NCI-H2107 treated with DMSO at 0.1 percent for 48 hours (cell line): Measurements from ENCODE around the gene FXYD3.
"Not testable (repeated sequence)": the region's sequence is repeated elsewhere in the genome, so short reads cannot be mapped to it uniquely, and the experiment has no call there.

ENCODE experiments used
- DNase-seq: peaks from one replicate; lab custom pipeline; 2025; ENCODE audit not compliant: unreplicated experiment; lab: John Stamatoyannopoulos, UW

The FXYD3 gene

GRCh38 chr19:35085947-35086346 is 29.7 kb upstream of the FXYD3 start:
- no peak for DNase-seq

DNA sequence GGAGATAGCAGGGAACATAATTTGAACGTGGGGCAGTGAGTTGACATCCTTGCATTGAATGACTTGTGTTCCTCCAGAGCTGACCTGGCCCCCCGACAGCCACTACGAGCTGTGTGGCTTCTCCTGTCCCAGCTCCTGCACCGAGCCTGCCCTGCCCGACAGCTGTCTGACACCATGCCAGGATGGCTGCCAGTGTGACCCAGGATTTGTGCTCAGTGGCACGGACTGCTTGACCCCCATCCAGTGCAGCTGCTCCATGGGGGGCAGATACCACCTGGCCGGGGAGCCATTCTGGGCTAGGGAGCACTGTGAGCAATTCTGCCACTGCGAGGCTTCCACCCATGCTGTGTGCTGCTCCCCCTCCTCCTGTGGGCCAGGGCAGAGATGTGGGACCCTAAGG is 29.2 kb upstream of the FXYD3 start:
- DNase-seq = no peak

DNA sequence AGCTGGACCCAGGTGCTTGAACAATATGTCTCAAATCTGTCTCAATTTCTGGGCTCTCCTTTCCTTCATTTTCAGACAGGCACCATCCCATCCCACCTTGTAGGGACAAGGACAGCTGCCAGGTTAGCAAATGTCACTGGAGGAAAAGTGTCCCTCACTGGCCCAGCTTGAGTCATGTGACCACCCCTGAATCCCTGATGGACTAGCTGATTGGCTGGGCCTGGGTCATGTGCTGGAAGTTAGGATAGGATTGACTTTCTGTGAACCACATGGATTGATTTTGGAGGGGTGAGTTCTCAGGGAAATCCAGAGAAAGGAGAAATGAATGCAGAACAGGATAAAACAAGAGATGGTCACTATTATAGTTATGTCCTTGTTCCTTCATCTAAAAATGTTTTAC is 28.2 kb upstream of the FXYD3 start:
- DNase-seq = no peak

DNA sequence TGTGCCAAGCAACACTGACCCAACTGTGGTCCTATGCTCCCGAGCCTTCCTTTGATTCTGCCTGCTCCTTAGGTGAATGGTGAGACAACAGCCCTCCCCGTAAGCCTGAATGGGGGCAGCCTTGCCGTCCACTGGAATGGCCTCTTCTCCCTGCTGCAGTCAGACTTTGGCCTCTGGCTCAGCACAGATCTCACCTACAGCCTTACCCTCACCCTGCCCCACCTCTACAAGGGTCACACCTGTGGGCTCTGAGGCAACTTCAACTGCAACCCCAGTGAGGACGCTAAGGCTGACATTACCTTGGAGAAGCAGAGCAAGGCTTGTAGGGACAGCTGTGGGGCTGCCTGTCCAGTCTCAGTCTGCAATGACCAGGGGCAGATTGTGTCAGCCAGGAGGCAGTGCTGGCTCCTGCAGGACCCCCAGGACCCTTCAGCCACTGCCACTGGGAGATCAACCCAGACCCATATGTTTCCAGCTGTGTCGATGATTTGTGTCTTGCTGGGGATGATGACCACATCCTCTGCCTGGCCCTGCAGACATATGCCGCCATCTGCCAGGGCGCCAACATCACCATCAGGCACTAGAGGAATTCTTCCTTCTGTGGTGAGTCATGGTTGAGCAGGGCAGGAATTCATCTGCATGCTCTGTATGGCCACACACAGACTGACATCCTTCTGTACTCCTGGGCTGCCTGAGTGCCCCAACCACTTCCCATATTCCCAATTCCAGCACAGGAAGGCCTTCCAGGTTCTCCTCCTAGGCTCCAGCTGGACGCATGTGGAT is 27.3 kb upstream of the FXYD3 start:
- DNase-seq = no peak

DNA sequence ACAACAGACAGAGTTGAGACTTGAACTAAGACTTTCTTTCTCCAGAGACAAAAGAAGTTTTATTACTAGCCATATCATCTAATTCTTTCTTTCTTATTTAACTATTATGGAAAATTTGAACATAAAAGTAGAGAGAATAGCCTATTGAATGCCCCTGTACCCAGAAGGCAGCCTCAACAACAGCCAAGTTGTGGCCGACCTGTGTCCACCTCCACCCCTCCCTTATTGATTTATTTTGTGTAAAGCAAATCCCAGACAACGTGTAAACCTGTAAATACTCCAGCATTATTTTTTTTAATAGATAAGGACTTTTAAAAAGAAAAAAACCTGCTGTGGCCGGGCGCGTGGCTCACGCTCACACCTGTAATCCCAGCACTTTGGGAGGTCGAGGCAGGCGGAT is 26.1 kb upstream of the FXYD3 start:
- DNase-seq = no peak

GRCh38 chr19:35090160-35090505 is 25.5 kb upstream of the FXYD3 start:
- DNase-seq = peak; percentile 10

DNA sequence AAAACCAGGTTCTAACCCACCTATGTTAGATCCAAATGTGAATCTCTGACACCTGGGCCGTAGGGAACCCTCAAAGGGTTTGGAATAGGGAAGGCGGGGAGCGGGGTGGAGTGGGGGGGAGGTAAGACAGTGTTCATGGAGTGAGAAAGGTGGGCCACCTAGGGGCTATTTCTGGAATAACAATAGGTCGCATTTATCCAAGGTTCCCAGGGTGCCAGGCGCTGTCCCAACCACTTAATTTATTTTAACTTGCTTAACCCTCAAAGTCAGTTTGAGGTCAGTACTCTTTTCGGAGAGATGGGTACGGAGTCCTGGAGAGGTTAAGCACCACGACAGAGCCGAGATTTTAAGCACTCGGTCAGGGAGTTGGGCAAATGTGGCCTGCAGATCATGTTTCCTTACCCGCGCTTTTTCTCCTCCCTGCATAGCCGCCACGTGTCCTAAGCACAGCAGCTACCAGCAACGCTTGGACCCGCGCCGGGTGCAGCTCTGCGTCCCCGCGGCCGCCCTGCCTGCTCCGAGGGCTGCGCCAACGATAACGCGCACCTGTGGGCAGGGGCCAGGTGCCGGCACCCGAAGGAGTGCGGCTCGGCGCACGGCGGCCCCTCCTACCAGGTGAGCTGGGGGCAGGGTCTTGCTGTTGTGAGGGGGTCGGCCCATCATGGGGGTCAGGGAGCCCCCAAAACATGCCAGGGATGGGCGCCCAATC is 25.0 kb upstream of the FXYD3 start:
- peak; percentile 74 for DNase-seq

DNA sequence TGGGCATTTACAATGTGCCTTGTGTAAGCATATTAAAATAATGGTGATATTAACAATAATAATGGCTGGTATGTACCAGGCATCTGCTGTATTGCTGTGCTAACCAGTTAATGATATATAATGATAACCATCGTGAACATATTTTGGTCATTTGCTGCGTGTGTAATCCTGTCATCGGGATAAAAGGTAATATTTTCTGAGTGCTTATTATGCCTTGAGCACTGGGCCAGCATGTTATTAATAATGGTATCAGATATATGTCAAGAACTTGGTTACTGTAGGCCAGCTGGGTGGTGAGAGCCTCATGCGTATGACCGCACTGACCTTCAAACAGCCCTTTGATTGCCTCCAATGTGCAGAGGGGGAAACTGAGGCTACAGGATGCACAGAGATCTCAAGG is 22.2 kb upstream of the FXYD3 start:
- DNase-seq = no peak

GRCh38 chr19:35093941-35094647 is 21.5 kb upstream of the FXYD3 start:
- DNase-seq = no peak

DNA sequence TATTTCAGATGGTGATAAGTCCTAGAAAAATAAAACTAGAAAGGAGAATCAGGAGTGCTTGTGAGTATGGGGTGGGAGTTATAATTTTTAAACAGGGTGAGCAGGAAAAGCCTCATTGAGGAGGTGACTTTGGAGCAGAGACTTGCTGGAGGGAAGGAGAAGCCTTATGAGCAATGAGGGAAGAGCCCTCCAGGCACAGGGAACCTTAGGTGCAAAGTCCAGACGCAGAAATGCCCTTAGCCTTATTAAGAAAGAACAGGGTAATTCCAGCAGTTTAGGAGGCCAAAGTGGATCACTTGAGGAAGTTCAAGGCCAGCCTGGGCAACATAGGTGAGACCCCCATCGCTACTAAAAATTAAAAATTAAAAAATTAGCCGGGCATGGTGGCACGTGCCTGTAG is 21.0 kb upstream of the FXYD3 start:
- DNase-seq = no peak

DNA sequence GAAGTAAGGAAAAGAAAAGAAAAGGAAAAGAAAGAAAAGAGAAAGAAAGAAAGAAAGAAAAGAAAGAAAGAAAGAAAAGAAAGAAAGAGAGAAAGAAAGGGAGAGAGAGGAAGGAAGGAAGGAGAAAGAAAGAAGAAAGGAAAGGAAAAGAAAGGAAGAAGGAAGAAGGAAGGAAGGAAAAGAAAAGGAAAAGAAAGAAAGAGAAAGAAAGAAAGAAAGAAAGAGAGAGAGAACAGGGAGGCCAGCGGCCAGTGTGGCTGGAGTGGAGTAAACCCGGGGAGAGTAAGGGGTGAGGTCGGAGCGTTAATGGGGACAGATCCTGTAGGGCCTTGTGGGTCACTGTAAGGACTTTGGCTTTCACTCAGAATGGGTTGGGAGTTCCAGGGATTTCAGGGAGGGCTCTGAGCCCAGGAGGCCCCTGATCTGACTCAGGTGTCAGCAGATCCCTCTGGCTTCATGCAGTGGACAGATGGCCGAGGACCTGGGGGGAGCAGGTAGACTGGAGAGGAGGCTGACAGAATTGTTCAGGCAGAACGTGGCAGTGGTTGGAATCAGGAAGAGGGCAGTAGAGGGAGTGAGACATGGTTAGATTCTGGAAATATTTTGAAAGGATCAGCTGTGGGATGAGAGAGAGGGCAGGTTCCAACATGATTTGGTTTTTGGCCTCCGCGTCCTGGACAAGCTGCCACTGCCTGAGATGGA is 19.8 kb upstream of the FXYD3 start:
- DNase-seq = no peak

DNA sequence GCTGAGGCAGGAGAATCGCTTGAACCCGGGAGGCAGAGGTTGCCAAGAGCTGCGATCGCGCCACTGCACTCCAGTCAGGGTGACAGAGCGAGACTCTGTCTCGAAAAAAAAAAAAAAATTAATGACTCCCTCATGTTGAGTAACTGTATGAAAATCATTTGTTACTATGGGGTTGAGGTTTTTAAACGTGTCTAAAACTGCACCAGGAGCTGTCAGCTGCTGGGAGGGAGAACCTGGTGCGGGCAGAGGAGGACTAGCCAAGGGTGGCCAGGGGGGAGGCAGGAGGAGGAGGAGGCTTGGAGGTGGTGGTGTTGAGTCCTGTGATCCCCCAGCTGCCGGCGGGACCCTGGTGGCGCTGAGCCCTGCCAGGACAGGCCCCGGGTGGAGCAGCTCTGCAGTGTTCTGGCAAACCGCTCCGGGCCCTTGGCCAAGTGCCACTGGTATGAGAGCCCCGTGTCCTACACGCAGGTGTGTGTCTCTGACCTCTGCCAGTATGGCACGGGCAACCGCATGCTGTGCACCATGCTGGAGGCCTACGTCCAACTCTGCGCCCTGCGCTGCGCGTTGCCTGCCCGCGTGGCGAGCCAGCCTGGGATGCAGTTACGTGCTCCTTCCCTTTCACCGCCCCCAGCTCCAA is 17.1 kb upstream of the FXYD3 start:
- DNase-seq = no peak

GRCh38 chr19:35099155-35099896 is 16.3 kb upstream of the FXYD3 start:
- DNase-seq = no peak

GRCh38 chr19:35099897-35100275 is 15.7 kb upstream of the FXYD3 start:
- DNase-seq = no peak

DNA sequence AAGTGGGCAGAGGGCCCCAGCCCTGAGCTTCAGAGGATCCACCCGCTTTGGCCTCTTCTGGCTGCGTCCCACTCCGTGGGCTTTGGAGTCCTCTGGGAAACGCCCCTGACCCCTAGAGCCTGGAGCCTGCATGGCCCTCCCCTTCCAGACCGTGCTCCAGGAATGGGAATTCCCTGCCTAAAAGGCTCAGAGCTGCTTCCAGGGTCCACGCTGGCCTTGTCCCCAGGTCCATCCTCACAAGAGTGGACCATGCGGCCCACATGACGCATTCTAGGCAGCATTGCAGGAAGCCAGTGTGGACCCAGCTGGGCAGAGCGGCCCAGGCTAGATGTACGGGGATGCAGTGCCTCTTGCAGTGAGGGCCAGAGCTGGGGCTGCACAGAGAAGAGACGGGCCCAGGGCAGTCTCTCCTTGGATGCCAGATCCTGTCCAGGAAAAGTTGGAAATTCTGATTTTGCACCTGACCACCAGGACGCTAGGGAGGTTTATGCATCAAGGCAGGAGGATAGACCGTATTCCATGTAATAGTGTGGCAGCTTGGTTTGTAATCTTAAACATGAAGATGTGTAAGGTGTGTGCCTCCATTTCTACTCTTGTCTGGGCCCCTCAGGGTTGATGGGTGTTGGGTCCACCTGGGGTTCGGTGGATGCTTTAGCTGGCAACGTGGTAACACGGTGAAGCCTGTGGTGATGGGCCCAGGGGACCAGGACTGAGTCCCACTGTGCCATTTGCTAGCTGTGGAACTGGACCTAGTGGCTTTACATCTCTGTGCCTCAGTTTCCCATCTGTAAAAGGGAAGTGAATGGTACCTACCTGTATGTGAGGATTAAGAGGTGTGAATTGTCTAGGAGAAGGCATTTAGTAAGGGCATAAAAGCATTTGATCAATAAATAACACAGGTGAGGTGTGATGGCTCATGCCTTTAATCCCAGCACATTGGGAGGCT is 14.8 kb upstream of the FXYD3 start:
- no peak for DNase-seq

DNA sequence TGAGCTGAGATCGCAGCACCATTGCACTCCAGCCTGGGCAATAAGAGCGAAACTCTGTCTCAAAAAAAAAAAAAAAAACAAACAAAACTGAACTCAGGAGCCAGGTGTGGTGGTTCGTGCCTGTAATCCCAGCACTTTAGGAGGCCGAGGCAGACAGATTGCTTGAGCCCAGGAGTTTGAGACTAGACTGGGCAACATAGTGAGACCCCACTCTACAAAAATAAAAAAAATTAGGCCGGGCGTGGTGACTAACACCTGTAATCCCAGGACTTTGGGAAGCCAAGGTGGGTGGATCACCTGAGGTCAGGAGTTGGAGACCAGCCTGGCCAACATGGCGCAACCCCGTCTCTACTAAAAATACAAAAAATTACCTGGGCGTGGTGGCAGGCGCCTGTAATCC is 13.7 kb upstream of the FXYD3 start:
- not testable (repeated sequence) for DNase-seq

DNA sequence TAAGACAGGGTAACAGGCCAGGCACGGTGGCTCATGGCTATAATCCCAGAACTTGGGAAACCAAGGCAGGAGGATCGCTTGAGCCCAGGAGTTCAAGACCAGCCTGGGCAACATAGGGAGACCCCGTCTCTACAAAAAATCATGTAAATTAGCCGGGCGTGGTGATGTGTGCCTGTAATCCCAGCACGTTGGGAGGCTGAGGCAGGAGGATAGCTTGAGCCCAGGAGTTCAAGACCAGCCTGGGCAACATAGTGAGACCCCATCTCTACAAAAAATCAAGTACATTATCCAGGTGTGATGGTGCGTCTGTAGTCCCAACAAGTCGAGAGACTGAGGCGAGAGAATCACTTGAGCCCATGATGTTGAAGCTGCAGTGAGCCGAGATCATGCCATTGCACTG is 12.0 kb upstream of the FXYD3 start:
- DNase-seq = not testable (repeated sequence)

DNA sequence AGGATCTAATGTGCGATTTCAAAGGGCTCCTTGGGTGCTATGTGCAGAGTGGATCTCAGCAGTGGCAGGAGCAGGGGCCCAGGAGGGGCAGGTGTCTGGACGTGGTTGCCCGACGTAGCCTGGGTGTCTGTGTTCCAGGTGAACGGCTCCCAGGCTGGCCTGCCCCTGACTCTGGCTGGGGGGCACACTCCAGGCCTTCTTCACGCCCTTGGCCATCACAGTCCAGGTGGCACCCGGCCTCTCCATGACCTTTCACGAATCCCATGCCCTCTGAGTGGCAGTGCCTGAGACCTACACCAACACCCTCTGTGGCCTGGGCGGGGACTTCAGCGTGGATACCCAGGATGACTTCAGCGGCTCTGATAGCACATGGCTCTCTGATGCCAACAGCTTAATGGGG is 11.3 kb upstream of the FXYD3 start:
- DNase-seq = no peak

GRCh38 chr19:35105047-35105410 is 10.6 kb upstream of the FXYD3 start:
- no peak for DNase-seq
